SK-N-MC (cell line): ENCODE results near the gene WDR27.

Experiments used
- EZH2 ChIP-seq: fragments of 200-600 bp; sonication (generic); IDR thresholded peaks from one replicate; pipeline ENCODE4 v1.6.1; 2017; ENCODE audit warnings: antibody characterized with exemption
- POLR2AphosphoS5 ChIP-seq: IDR thresholded peaks from 2 replicates; pipeline ENCODE4 v1.6.1; 2012; ENCODE audit warnings: mild to moderate bottlenecking, low read depth, low read length, borderline replicate concordance

DNA sequence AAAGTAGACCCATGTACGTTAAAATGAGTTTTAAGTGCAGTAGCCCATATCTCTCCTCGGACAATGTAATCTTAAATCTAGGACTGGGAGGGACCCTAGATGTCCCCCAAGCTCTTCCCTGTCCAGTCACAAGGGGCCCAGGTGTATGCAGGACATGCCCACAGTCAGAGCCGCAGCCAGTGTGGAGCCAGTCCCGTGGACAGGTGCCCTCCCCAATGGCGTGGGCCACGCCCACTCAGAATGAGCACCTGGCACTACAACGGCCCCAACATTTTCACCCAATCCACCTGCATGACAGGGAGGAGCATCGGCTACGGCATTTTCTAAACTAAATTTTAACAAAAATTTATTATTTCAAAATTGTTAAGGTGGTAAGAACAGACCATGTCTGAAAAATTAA, 53.2 kb downstream of the WDR27 start:
- TF ChIP-seq EZH2, result no peak
- TF ChIP-seq POLR2AphosphoS5, result no peak
